ENCODE results near the gene KCNC1.

GRCh38 chr11:17736930-17737817, 2.6 kb downstream of the KCNC1 start:
- TF ChIP-seq CTCF (IDR thresholded peaks at IDR 0.05) (no peak), EP300 (IDR thresholded peaks at IDR 0.05) (no peak)

Measured in esophagus muscularis mucosa (tissue), 3 donors.